OCI-LY1 (cell line): Measurements from ENCODE around the gene AOAH.

Experiments
- EZH2 ChIP-seq: fragments of 200-600 bp; sonication (generic), shearing (Covaris generic); IDR thresholded peaks from 2 replicates; pipeline ENCODE4 v1.8.0; 2017; ENCODE audit warnings: borderline replicate concordance, mixed run types, mild to moderate bottlenecking, antibody characterized with exemption, low read length, moderate library complexity, mixed read lengths
- TF ChIP-seq, protein P1 (sequence below): fragments of 200-600 bp; sonication (generic), shearing (Covaris generic); IDR thresholded peaks from 2 replicates; pipeline ENCODE4 v1.5.1; 2017; ENCODE audit warnings: mild to moderate bottlenecking, antibody characterized with exemption, low read length, moderate library complexity, mixed read lengths

DNA sequence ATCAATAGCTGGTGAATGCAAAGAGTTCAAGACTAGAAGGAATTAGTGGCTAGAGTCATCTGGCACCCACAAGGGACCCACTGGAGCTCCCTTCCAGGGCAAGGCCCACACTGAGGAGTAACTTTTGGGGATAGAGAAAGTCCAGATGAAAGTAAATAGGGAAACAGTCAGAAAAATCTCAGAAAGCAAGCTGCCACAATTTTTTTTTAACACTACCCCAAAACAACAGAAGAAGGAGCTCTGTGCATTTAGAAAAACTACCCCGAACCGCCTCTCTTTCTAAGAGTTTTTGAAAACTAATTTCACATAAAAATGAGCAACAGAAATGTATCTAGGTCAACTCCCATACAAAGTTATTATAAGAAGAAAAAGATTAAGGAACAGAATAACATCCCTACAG is 42.2 kb downstream of the AOAH start:
- TF ChIP-seq, protein P1, sequence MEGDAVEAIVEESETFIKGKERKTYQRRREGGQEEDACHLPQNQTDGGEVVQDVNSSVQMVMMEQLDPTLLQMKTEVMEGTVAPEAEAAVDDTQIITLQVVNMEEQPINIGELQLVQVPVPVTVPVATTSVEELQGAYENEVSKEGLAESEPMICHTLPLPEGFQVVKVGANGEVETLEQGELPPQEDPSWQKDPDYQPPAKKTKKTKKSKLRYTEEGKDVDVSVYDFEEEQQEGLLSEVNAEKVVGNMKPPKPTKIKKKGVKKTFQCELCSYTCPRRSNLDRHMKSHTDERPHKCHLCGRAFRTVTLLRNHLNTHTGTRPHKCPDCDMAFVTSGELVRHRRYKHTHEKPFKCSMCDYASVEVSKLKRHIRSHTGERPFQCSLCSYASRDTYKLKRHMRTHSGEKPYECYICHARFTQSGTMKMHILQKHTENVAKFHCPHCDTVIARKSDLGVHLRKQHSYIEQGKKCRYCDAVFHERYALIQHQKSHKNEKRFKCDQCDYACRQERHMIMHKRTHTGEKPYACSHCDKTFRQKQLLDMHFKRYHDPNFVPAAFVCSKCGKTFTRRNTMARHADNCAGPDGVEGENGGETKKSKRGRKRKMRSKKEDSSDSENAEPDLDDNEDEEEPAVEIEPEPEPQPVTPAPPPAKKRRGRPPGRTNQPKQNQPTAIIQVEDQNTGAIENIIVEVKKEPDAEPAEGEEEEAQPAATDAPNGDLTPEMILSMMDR: no peak
- TF ChIP-seq EZH2: no peak
